BJ (cell line): Measurements from ENCODE around the gene FNBP1. TPM values are rescaled to one million over a fixed set of nuclear protein-coding genes. Genes with fewer than 3 reads are reported as not detected.
A peak's percentile ranks its signal among the peaks of the same experiment; 100 is the strongest.

Experiments used
- CTCF ChIA-PET: fragments of 350-600 bp; formaldehyde crosslinking; extraction: SDS; loops from one replicate; lab custom pipeline; 2021; ENCODE audit warnings: antibody characterized with exemption, inconsistent platforms; lab: Yijun Ruan, JAX
- POLR2A ChIA-PET: fragments of 300-600 bp; sonication (Branson Sonifier 250); formaldehyde crosslinking; extraction: SDS; loops from one replicate; lab custom pipeline; 2021; ENCODE audit warnings: antibody characterized with exemption; lab: Charles Lee
- DNase-seq: peaks from one replicate; pipeline ENCODE4 v3.0.0-alpha.2; 2011; ENCODE audit warnings: low read depth
- H3K27me3 ChIP-seq: 2 replicates; pipeline ENCODE4 v1.6.0; 2011; ENCODE audit warnings: low read length; ENCODE audit not compliant: control insufficient read depth, insufficient read depth
- H3K36me3 ChIP-seq: 2 replicates; pipeline ENCODE4 v1.5.1; 2011; ENCODE audit warnings: low read length; ENCODE audit not compliant: control insufficient read depth, insufficient read depth
- H3K4me3 ChIP-seq: 2 replicates; pipeline ENCODE4 v1.5.1; 2011; ENCODE audit warnings: low read depth, mild to moderate bottlenecking, control low read depth, low read length
- CTCF ChIP-seq: IDR thresholded peaks from 2 replicates; pipeline ENCODE4 v1.5.1; 2011; ENCODE audit warnings: low read depth, mild to moderate bottlenecking, control low read depth, inconsistent platforms, low read length, moderate library complexity; ENCODE audit not compliant: insufficient read depth
- polyA plus RNA-seq: library from polyadenylated mRNA; depleted of rRNA; stranded (reverse); fragments of >200 nt; gene quantifications from 2 replicates; pipeline ENCODE4 v1.2.3, GENCODE V29; 2011

The FNBP1 gene
- polyA plus RNA-seq, 1 experiment: 7.8 TPM

GRCh38 chr9:129968690-129969485, 74.1 kb downstream of the FNBP1 start:
- ChIA-PET POLR2A (no interaction called here), CTCF (interaction anchor here (0.5 to 0.7 kb wide), 2 partner anchors 8 to 76 kb away, joined by 3 read pairs; no protein-coding TSS in a partner anchor)
- Histone ChIP-seq H3K36me3 (peaks cover 3% of the 10 kb centered on the region; the same call in 1 of the 2 replicates), H3K27me3 (no peaks in the 10 kb centered on the region), H3K4me3 (no peak overlapping the region)
- TF ChIP-seq CTCF: no peak
- peak; percentile 62 for DNase-seq

- Histone ChIP-seq H3K4me3 (no peak overlapping the region), H3K27me3 (no peaks in the 10 kb centered on the region), H3K36me3 (0 out of 2 replicates have a peak, but pooled peaks cover 1% of the 10 kb centered on the region)
- peak; percentile 78 for DNase-seq
- POLR2A ChIA-PET: interaction anchor here (0.6 to 0.7 kb wide), 2 partner anchors 61 to 148 kb away, joined by 4 to 7 read pairs; no protein-coding TSS in a partner anchor
- CTCF ChIA-PET: interaction anchor here (0.6 kb wide), 1 partner anchor 79 kb away, joined by 3 read pairs; no protein-coding TSS in a partner anchor
- TF ChIP-seq CTCF: no peak
Measured at GRCh38 chr9:129964901-129965734, 77.9 kb downstream of the FNBP1 start.

GRCh38 chr9:129962889-129963703, 79.9 kb downstream of the FNBP1 start:
- POLR2A ChIA-PET: no interaction called here
- CTCF ChIA-PET: no interaction called here
- H3K4me3 ChIP-seq: peak overlapping the region; percentile 39
- no peaks in the 10 kb centered on the region for H3K27me3 ChIP-seq
- H3K36me3 ChIP-seq: 0 out of 2 replicates have a peak, but pooled peaks cover 1% of the 10 kb centered on the region
- no peak for DNase-seq
- TF ChIP-seq CTCF: no peak

GRCh38 chr9:129962451-129962864, 80.5 kb downstream of the FNBP1 start:
- no peaks in the 10 kb centered on the region for H3K27me3 ChIP-seq
- no peak for DNase-seq

More at GRCh38 chr9:129962451-129962864, 80.5 kb downstream of the FNBP1 start:
- H3K36me3 ChIP-seq: 0 out of 2 replicates have a peak, but pooled peaks cover 1% of the 10 kb centered on the region
- peak overlapping the region; percentile 39 for H3K4me3 ChIP-seq
- ChIA-PET CTCF (no interaction called here), POLR2A (no interaction called here)
- TF ChIP-seq CTCF: no peak
